HEK293T (cell line): Measurements from ENCODE around the gene ERO1A.

Experiments
- ARNT ChIP-seq: fragments of 450-650 bp; IDR thresholded peaks from 2 replicates; pipeline ENCODE4 v1.6.1; 2017; ENCODE audit warnings: mild to moderate bottlenecking
- BHLHE40 ChIP-seq: fragments of 450-650 bp; IDR thresholded peaks from 2 replicates; pipeline ENCODE4 v1.6.1; 2016; ENCODE audit warnings: mild to moderate bottlenecking, moderate library complexity, borderline replicate concordance
- ELF4 ChIP-seq: fragments of 450-650 bp; IDR thresholded peaks from 2 replicates; pipeline ENCODE4 v1.6.1; 2017; ENCODE audit warnings: antibody characterized with exemption
- FOXA1 ChIP-seq: fragments of 450-650 bp; IDR thresholded peaks from 2 replicates; pipeline ENCODE4 v1.6.1; 2016; ENCODE audit warnings: mild to moderate bottlenecking
- FOXK2 ChIP-seq: fragments of 450-650 bp; IDR thresholded peaks from 2 replicates; pipeline ENCODE4 v1.6.1; 2016; ENCODE audit warnings: mild to moderate bottlenecking
- SP1 ChIP-seq: fragments of 450-650 bp; IDR thresholded peaks from 2 replicates; pipeline ENCODE4 v1.6.1; 2017
- ZNF384 ChIP-seq: fragments of 450-650 bp; IDR thresholded peaks from 2 replicates; pipeline ENCODE4 v1.6.1; 2016
- TF ChIP-seq, protein P1 (sequence below): fragments of 450-650 bp; IDR thresholded peaks from 2 replicates; pipeline ENCODE4 v1.6.1; 2016

DNA sequence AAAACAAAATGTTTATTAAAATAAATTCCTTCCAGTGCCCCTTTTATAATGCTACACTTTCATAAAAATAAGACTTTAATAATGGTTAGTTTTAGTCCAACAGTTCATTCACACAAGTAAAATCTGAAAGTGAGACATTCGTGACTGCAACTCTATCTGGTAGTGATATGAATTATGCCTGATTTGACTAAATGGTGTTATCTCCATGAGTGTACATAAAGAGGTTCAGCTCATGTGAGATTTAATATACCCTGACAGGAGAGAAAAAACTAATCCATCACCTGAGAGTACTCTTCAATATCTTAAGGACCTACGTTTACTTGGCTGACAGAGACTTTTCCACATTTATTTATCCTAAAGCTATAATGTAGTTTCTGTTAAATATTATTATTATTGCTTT lies 34.0 kb downstream of the ERO1A start:
- TF ChIP-seq FOXA1 (no peak), SP1 (no peak), ELF4 (no peak), FOXK2 (no peak), BHLHE40 (no peak), ZNF384 (no peak), ARNT (no peak)
- TF ChIP-seq, protein P1, sequence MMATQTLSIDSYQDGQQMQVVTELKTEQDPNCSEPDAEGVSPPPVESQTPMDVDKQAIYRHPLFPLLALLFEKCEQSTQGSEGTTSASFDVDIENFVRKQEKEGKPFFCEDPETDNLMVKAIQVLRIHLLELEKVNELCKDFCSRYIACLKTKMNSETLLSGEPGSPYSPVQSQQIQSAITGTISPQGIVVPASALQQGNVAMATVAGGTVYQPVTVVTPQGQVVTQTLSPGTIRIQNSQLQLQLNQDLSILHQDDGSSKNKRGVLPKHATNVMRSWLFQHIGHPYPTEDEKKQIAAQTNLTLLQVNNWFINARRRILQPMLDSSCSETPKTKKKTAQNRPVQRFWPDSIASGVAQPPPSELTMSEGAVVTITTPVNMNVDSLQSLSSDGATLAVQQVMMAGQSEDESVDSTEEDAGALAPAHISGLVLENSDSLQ, result no peak
